Mesothelial cell of epicardium (in vitro differentiated cells): ENCODE measurements around the gene UBTD1. TPM values are rescaled to one million over a fixed set of nuclear protein-coding genes. Genes with fewer than 3 reads are reported as not detected.

ENCODE experiments used
- DNase-seq, 2 experiments: peaks; one replicate each; pipeline ENCODE4 v3.0.0; 2021; ENCODE audit warnings: low spot score in 2 of 2; ENCODE audit not compliant: unreplicated experiment in 2 of 2
- H3K27ac Mint-ChIP-seq: 2 replicates; pipeline ENCODE4 v1.8.0; 2021; ENCODE audit warnings: mixed read lengths
- H3K27me3 Mint-ChIP-seq: 2 replicates; pipeline ENCODE4 v1.8.0; 2021; ENCODE audit warnings: low read depth, mixed read lengths
- H3K36me3 Mint-ChIP-seq: 2 replicates; pipeline ENCODE4 v1.8.0; 2021; ENCODE audit warnings: mixed read lengths
- H3K4me1 Mint-ChIP-seq: 2 replicates; pipeline ENCODE4 v1.8.0; 2021; ENCODE audit warnings: mixed read lengths
- H3K4me3 Mint-ChIP-seq: 2 replicates; pipeline ENCODE4 v1.8.0; 2021; ENCODE audit warnings: mild to moderate bottlenecking, moderate library complexity, mixed read lengths
- H3K9me3 Mint-ChIP-seq: 2 replicates; pipeline ENCODE4 v1.8.0; 2021; ENCODE audit warnings: mixed read lengths
- total RNA-seq: library from RNA; stranded (reverse); gene quantifications from 3 replicates; pipeline ENCODE4 v1.2.1, GENCODE V29; 2021
- TF ChIP-seq, protein P1 (sequence below): fragments of 200-600 bp; sonication (generic); IDR thresholded peaks from one replicate; pipeline ENCODE4 v1.5.0; 2021; ENCODE audit warnings: antibody characterized with exemption; ENCODE audit not compliant: unreplicated experiment

UBTD1 gene
- total RNA-seq, 1 donor from 2014 or later, result 9.1 TPM

DNA sequence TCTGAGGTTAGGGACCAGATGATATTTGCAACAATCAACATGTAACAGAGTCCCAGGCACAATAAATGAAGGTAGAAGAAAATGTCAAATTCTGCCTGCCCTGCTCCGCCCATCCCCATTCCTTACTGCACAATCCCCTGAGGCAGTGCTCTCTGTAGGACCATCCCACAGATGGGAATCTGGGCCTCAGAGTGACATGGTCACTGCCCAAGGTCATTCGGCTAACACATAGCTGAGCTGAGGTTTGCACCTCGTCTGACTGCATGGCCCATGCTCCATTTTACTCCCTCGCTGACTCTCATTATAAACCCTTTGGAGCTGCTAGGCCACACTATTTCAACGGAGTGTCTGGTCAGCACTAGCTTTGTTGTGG, 86.7 kb downstream of the UBTD1 start:
- Mint-ChIP-seq H3K4me3 (no peak overlapping the region), H3K27ac (no peak overlapping the region), H3K36me3 (no peaks in the 10 kb centered on the region), H3K9me3 (no peaks in the 10 kb centered on the region), H3K4me1 (peaks cover 9% of the 10 kb centered on the region), H3K27me3 (no peaks in the 10 kb centered on the region)
- no peak for DNase-seq
- TF ChIP-seq, protein P1, sequence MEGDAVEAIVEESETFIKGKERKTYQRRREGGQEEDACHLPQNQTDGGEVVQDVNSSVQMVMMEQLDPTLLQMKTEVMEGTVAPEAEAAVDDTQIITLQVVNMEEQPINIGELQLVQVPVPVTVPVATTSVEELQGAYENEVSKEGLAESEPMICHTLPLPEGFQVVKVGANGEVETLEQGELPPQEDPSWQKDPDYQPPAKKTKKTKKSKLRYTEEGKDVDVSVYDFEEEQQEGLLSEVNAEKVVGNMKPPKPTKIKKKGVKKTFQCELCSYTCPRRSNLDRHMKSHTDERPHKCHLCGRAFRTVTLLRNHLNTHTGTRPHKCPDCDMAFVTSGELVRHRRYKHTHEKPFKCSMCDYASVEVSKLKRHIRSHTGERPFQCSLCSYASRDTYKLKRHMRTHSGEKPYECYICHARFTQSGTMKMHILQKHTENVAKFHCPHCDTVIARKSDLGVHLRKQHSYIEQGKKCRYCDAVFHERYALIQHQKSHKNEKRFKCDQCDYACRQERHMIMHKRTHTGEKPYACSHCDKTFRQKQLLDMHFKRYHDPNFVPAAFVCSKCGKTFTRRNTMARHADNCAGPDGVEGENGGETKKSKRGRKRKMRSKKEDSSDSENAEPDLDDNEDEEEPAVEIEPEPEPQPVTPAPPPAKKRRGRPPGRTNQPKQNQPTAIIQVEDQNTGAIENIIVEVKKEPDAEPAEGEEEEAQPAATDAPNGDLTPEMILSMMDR, result no peak

DNA sequence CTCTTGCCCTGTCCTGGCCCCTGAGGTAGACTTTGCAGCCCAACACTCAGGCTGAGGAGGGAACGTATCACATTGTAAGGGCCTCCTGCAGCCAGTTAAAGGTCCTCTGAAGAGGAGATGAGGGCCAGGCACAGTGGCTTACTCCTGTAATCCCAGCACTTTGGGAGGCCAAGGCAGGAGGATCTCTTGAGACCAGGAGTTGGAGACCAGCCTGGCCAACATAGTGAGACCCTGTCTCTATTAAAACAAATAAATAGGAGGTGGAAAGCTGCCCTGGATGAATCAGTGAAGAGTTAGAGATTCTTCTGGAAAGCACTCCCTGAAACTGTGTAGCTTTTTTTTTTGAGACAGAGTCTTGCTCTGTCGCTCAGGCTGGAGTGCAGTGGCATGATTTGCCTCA, 88.5 kb downstream of the UBTD1 start:
- TF ChIP-seq, protein P1, result no peak
- Mint-ChIP-seq H3K27me3 (no peaks in the 10 kb centered on the region), H3K4me1 (peaks cover 11% of the 10 kb centered on the region), H3K9me3 (no peaks in the 10 kb centered on the region), H3K4me3 (no peak overlapping the region), H3K27ac (no peak overlapping the region), H3K36me3 (no peaks in the 10 kb centered on the region)
- DNase-seq, result no peak

DNA sequence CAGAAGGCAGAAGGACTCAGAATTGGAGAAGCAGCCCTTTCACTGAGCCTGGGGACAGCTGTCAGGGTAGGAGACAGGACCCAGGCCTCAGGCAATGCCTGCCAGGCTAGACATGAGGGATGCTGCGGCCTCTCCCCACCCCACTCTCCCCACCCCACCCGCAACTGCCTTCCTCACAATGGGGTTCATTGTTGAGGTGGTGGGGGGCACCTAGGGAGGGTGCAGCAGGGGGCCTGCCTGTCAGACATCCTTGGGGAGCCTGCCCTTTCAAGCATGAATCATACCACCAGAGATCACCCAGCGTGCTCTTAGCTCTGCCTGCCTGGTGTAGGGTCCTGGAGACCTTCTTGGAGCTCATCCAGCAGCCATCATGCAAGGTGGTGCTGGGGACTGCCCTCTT, 90.8 kb downstream of the UBTD1 start, which contains the start of gene C10orf62:
C10orf62 (plus strand) TSS at position 243 of the 400 bp plus-strand sequence. CDS start 177 bp downstream, outside the sequence.
- Mint-ChIP-seq H3K27ac (no peak within 1 kb of the TSS), H3K4me1 (peaks cover 11% of the 10 kb centered on the region), H3K9me3 (no peaks in the 10 kb centered on the region), H3K36me3 (no peaks in the 10 kb centered on the region), H3K4me3 (no peak within 1 kb of the TSS), H3K27me3 (no peaks in the 10 kb centered on the region)
- TF ChIP-seq, protein P1, result no peak
- DNase-seq, result no peak

DNA sequence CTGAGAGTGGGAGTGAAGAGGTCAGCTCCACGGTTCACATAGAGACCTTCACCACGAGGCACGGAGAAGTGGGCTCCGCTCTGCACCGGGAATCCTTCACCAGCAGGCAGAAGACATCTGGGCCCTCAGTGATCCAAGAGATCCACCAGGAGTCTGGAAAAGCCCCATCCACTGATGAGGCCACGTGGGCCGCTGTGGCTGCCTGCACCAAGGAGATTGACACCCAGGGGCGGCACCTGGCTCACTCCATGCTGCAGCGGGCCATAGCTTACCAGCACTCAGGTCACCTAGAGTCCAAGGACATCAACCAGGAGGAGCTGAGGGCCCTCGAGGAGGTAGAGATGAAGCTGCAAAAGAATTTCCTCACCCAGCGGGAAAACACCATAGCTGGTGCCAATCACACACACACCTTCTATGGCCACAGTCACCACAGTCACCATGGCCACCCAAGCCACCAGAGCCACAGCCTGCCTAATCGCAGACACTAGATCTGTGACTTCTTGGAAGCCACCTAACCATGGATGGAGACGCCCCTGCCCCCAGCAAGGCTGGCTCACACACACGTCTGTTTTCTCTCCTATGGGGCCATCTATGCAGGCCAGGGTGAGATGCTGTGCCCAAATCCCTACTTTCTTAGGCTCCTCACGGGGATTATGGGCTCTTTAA, 91.5 kb downstream of the UBTD1 start:
- Mint-ChIP-seq H3K27me3 (no peaks in the 10 kb centered on the region), H3K4me1 (peaks cover 11% of the 10 kb centered on the region), H3K4me3 (no peak overlapping the region), H3K36me3 (no peaks in the 10 kb centered on the region), H3K9me3 (no peaks in the 10 kb centered on the region), H3K27ac (no peak overlapping the region)
- TF ChIP-seq, protein P1, result no peak
- DNase-seq, result no peak

DNA sequence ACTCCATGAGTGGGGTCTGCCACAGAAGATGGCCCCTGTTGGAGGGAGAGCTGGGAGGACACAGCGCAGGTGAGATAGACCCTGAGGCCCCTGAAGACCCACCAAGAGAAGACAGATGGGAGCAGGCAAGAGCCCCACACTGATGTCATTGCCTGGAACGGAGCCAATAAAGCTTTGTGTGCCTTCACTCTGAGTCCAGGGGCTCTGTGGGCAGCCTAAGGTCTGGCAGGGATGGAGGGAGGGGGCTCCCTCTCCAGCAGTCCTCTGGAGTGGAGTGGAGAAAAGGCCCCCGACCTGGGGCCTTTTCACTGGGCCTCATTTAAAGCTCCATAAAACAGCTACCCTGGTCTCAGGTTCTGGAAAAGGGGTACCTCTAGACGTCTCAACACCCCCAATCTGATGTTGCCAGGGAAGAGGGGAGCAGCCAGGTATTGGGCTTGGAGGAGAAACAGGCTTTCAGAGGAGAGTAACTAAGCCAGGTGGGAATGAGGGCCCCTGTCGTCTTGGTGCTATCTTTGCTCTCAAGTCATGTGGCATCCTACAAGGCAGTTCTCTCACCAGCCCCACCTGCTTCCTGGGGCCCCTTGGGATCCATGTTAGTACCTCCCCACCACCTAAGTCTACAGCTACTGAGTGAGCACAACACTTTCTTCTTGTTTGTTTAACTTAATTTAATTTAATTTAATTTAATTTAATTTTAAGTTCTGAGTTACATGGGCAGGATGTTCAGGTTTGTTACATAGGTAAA, 92.2 kb downstream of the UBTD1 start:
- no peak for DNase-seq
- no peaks in the 10 kb centered on the region for H3K9me3 Mint-ChIP-seq
- TF ChIP-seq, protein P1, result no peak
- peaks cover 8% of the 10 kb centered on the region for H3K4me1 Mint-ChIP-seq
- no peaks in the 10 kb centered on the region for H3K27me3 Mint-ChIP-seq
- no peak overlapping the region for H3K4me3 Mint-ChIP-seq
- no peak overlapping the region for H3K27ac Mint-ChIP-seq
- H3K36me3 Mint-ChIP-seq, result no peaks in the 10 kb centered on the region
